Right cardiac atrium (tissue), 5 donors: ENCODE results near the gene ODR4. TPM values are rescaled to one million over a fixed set of nuclear protein-coding genes. Genes with fewer than 3 reads are reported as not detected.

Experiments used
- ATAC-seq, 2 donors: fragments of 200-7000 bp; cut with Tn5 transposase; one replicate each; pipeline versions ENCODE4 v1.8.0 to v1.9.1; 2020; ENCODE audit warnings: moderate library complexity in 2 of 2, mild to moderate bottlenecking in 1 of 2
- DNase-seq, 3 donors: peaks; one replicate each; pipeline ENCODE4 v3.0.0-alpha.2; 2020
- H3K27ac ChIP-seq: one replicate; pipeline ENCODE4 v1.5.1; 2013; ENCODE audit warnings: mild to moderate bottlenecking, low read length, control low read depth, moderate library complexity
- H3K27me3 ChIP-seq: one replicate; pipeline ENCODE4 v1.6.1; 2013; ENCODE audit not compliant: control insufficient read depth, insufficient read depth
- H3K4me1 ChIP-seq: one replicate; pipeline ENCODE4 v1.6.1; 2013; ENCODE audit warnings: low read length; ENCODE audit not compliant: control insufficient read depth, insufficient read depth
- H3K4me3 ChIP-seq: one replicate; pipeline ENCODE4 v1.5.1; 2013; ENCODE audit warnings: low read length, control low read depth
- H3K9me3 ChIP-seq: one replicate; pipeline ENCODE4 v1.6.1; 2013; ENCODE audit warnings: low read length; ENCODE audit not compliant: control insufficient read depth
- WGBS: extraction: QIAGEN DNeasy Blood & Tissue Kit; methylation state at CpG from one replicate; pipeline ENCODE4 v1.1.7; 2013; 5-methylcytosine and 5-hydroxymethylcytosine counted together
- intact Hi-C, 4 donors: fragments of 100-400 bp; cut with DNase I; formaldehyde crosslinking; loops; one replicate each; pipeline versions ENCODE4 v1.11.0 to v1.14.0; 2022 to 2023
- polyA plus RNA-seq: library from polyadenylated mRNA; stranded (reverse); fragments of 200-250 nt; gene quantifications from one replicate; pipeline ENCODE4 v1.2.3, GENCODE V29; 2013
- total RNA-seq, 4 donors: library from RNA; stranded (reverse); fragmentation: NEBNext Ultra II Directional; extraction: Animal tissue kit (Norgen Biotek cat#: 25700); gene quantifications; one replicate each; pipeline ENCODE4 v1.2.1, GENCODE V29; 2021
- donor health status: healthy with polysubstance abuse.
- donor health status: DM: no; HTN: yes; CAD: no.
- donor health status: DM: no; HTN: no; CAD: no.
- donor health status: DM: no; HTN: yes; CAD: no; lungs with severe emphysema.
- donor health status: DM: yes; HTN: yes; CAD: no.

ODR4 gene
- total and polyA plus RNA-seq, 5 donors = 9.9 to 18.9 (median 15.1) TPM

DNA sequence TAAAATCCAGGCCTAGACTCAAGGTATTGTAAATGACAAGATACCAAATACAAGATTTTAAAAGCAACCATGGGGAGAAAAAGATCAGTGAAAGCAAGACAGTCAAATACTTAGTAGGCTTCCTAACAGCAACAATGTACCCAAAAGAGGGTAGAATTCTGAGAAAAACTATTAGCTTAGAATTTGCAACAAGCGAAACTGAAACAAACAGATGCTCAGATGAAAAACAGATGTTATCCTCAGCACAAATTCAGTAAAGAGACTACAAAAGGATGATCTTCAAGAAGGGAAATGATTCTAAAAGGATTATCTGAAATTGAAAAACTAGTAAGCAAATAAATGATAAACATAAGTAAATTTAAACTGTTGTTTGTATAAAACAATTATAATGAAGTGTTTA lies 45.3 kb downstream of the ODR4 start:
- no peak overlapping the region for H3K4me3 ChIP-seq
- no peak for DNase-seq
- H3K27ac ChIP-seq = no peak overlapping the region
- no peak for ATAC-seq
- no peaks in the 10 kb centered on the region for H3K9me3 ChIP-seq
- no peaks in the 10 kb centered on the region for H3K27me3 ChIP-seq
- 71% methylated on average over 1 of the region's 1 CpG for WGBS
- H3K4me1 ChIP-seq = no peaks in the 10 kb centered on the region
- intact Hi-C loops = no loop called here

GRCh38 chr1:186421446-186421845 lies 45.8 kb downstream of the ODR4 start:
- 91% methylated on average over 6 of the region's 6 CpGs for WGBS
- H3K9me3 ChIP-seq = no peaks in the 10 kb centered on the region
- DNase-seq = no peak
- ATAC-seq = no peak
- H3K27me3 ChIP-seq = no peaks in the 10 kb centered on the region
- H3K4me1 ChIP-seq = no peaks in the 10 kb centered on the region
- intact Hi-C loops = no loop called here
- H3K27ac ChIP-seq = no peak overlapping the region
- H3K4me3 ChIP-seq = no peak overlapping the region

DNA sequence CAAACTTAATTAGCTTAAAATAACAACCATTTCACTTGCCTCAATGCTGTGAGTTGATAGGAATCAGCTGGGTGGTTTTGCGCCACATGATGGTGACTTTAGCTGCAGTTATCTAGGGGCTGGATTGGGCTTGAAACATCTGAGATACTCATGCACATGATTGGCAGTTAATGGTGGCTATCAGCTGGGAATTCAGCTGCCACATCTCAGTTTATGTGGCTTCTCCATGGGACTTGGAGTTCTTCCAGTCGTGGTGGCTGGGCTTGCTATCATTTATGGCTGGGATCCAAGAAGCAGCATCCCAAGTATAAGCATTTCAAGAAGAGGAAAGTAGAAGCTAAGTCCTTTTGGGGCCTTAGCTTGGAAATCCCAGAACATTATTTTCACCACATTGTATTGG lies 48.9 kb downstream of the ODR4 start:
- intact Hi-C loops = no loop called here
- ATAC-seq = peak; percentile 81 to 84

DNA sequence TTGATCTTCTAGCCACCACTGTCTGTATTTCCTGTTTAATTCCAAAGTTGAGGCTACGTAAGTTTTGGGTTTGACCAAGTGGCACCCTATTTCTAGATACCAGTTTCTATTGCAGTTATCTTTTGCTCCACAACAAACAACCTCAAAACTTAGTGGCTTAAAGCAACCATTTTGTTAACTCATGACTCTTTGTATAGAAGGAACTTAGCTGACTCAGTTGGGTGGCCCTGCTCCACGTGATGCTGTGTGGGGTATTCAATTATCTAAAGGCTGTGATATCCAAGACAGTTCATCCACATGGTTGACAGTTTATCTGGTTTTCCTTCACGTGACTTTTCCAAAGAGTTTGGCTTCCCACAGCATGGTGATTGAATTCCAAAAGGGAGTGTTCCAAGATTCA lies 50.5 kb downstream of the ODR4 start:
- Histone ChIP-seq H3K4me1 (peaks cover 2% of the 10 kb centered on the region), H3K27ac (no peak overlapping the region), H3K4me3 (no peak overlapping the region), H3K9me3 (no peaks in the 10 kb centered on the region), H3K27me3 (no peaks in the 10 kb centered on the region)
- DNase-seq (no peak), ATAC-seq (no peak)
- intact Hi-C loops = no loop called here
- 72% methylated on average over 3 of the region's 3 CpGs for WGBS

More for the DNA sequence above, 48.9 kb downstream of the ODR4 start:
- DNase-seq = peak; percentile 26 to 62 (median 55)
- Histone ChIP-seq H3K4me3 (no peak overlapping the region), H3K4me1 (peaks cover 2% of the 10 kb centered on the region), H3K9me3 (no peaks in the 10 kb centered on the region), H3K27me3 (no peaks in the 10 kb centered on the region), H3K27ac (peak overlapping the region; percentile 74)
- WGBS = 24% methylated on average over 2 of the region's 2 CpGs

GRCh38 chr1:186429017-186429416 lies 53.4 kb downstream of the ODR4 start:
- intact Hi-C loops = no loop called here
- 94% methylated on average over 3 of the region's 3 CpGs for WGBS
- no peak for ATAC-seq

GRCh38 chr1:186435336-186435735 lies 59.7 kb downstream of the ODR4 start:
- intact Hi-C loops = no loop called here
- no peaks in the 10 kb centered on the region for H3K27me3 ChIP-seq
- H3K4me3 ChIP-seq = no peak overlapping the region
- H3K4me1 ChIP-seq = no peaks in the 10 kb centered on the region
- DNase-seq = no peak
- ATAC-seq = no peak
- no peak overlapping the region for H3K27ac ChIP-seq
- H3K9me3 ChIP-seq = no peaks in the 10 kb centered on the region
- WGBS = 91% methylated on average over 1 of the region's 1 CpG

More at GRCh38 chr1:186429017-186429416, 53.4 kb downstream of the ODR4 start:
- Histone ChIP-seq H3K27me3 (no peaks in the 10 kb centered on the region), H3K4me1 (peaks cover 2% of the 10 kb centered on the region), H3K27ac (no peak overlapping the region), H3K9me3 (no peaks in the 10 kb centered on the region), H3K4me3 (no peak overlapping the region)
- no peak for DNase-seq

- no peak overlapping the region for H3K27ac ChIP-seq
- WGBS = 60% methylated on average over 5 of the region's 5 CpGs
- ATAC-seq (no peak), DNase-seq (no peak)
- no peaks in the 10 kb centered on the region for H3K27me3 ChIP-seq
- intact Hi-C loops = no loop called here
- no peak overlapping the region for H3K4me3 ChIP-seq
- no peaks in the 10 kb centered on the region for H3K9me3 ChIP-seq
- no peaks in the 10 kb centered on the region for H3K4me1 ChIP-seq
These were observed 62.9 kb downstream of the ODR4 start for GRCh38 chr1:186438567-186438966.

- DNase-seq (no peak), ATAC-seq (no peak)
- intact Hi-C loops = no loop called here
- Histone ChIP-seq H3K9me3 (no peaks in the 10 kb centered on the region), H3K4me3 (no peak overlapping the region), H3K27me3 (no peaks in the 10 kb centered on the region), H3K4me1 (no peaks in the 10 kb centered on the region), H3K27ac (no peak overlapping the region)
- 52% methylated on average over 3 of the region's 3 CpGs for WGBS
These were observed 64.9 kb downstream of the ODR4 start for GRCh38 chr1:186440584-186440983.

GRCh38 chr1:186442651-186443375 lies 67.2 kb downstream of the ODR4 start:
- DNase-seq (no peak), ATAC-seq (no peak)
- no peaks in the 10 kb centered on the region for H3K27me3 ChIP-seq
- H3K4me1 ChIP-seq = no peaks in the 10 kb centered on the region
- intact Hi-C loops = no loop called here
- no peak overlapping the region for H3K27ac ChIP-seq
- no peak overlapping the region for H3K4me3 ChIP-seq
- H3K9me3 ChIP-seq = no peaks in the 10 kb centered on the region
- WGBS = 25% methylated on average over 1 of the region's 1 CpG

DNA sequence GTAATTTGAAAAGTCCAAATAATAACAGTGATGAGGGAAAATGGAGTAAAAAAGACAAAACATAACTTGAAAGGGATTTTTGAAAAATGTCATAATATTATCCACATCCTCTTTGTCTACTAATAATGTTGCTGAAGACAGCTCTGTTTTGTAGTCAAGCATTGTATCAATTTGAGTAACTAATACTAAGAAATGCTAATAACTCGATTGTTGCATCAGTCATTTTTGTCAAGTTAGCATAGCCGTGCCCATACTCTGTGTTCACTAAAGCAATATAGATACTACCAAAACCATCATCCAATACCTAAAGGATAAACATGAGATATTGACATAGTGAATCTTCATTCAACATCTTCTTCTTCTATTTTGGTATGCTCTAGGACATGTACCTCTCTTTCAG lies 68.0 kb downstream of the ODR4 start:
- 97% methylated on average over 2 of the region's 2 CpGs for WGBS
- ATAC-seq (no peak), DNase-seq (no peak)
- Histone ChIP-seq H3K4me3 (no peak overlapping the region), H3K4me1 (no peaks in the 10 kb centered on the region), H3K27me3 (no peaks in the 10 kb centered on the region), H3K9me3 (no peaks in the 10 kb centered on the region), H3K27ac (no peak overlapping the region)
- intact Hi-C loops = no loop called here

- DNase-seq (no peak), ATAC-seq (no peak)
- no peaks in the 10 kb centered on the region for H3K27me3 ChIP-seq
- no peak overlapping the region for H3K27ac ChIP-seq
- no peak overlapping the region for H3K4me3 ChIP-seq
- no peaks in the 10 kb centered on the region for H3K9me3 ChIP-seq
- intact Hi-C loops = no loop called here
- 92% methylated on average over 4 of the region's 4 CpGs for WGBS
- no peaks in the 10 kb centered on the region for H3K4me1 ChIP-seq
These were observed 70.5 kb downstream of the ODR4 start for GRCh38 chr1:186446152-186446551.

- DNase-seq = no peak
- H3K4me3 ChIP-seq = no peak overlapping the region
- no peaks in the 10 kb centered on the region for H3K9me3 ChIP-seq
- ATAC-seq = no peak
- intact Hi-C loops = no loop called here
- no peaks in the 10 kb centered on the region for H3K27me3 ChIP-seq
- H3K27ac ChIP-seq = no peak overlapping the region
- WGBS = 53% methylated on average over 3 of the region's 3 CpGs
- H3K4me1 ChIP-seq = no peaks in the 10 kb centered on the region
These were observed 79.3 kb downstream of the ODR4 start for GRCh38 chr1:186454981-186455380.
